ENCODE results near the gene PPFIA1.

DNA sequence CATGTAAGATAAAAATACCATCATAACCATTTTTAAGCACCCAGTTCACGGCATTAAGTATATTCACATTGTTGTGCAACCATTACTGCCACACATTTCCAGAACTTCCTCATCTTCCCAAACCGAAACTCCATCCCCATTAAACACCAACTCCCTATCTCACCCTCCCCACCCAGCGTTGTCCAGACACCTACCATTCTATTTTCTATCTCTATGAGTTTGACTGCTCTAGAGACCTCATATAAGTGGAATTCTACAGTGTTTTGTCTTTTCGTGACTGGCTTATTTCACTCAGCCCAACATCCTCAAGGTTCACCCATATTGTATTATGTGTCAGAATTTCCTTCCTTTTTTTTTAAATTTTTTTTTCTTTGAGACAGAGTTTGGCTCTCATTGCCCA lies 45.2 kb downstream of the PPFIA1 start:
- TF ChIP-seq, protein P1, sequence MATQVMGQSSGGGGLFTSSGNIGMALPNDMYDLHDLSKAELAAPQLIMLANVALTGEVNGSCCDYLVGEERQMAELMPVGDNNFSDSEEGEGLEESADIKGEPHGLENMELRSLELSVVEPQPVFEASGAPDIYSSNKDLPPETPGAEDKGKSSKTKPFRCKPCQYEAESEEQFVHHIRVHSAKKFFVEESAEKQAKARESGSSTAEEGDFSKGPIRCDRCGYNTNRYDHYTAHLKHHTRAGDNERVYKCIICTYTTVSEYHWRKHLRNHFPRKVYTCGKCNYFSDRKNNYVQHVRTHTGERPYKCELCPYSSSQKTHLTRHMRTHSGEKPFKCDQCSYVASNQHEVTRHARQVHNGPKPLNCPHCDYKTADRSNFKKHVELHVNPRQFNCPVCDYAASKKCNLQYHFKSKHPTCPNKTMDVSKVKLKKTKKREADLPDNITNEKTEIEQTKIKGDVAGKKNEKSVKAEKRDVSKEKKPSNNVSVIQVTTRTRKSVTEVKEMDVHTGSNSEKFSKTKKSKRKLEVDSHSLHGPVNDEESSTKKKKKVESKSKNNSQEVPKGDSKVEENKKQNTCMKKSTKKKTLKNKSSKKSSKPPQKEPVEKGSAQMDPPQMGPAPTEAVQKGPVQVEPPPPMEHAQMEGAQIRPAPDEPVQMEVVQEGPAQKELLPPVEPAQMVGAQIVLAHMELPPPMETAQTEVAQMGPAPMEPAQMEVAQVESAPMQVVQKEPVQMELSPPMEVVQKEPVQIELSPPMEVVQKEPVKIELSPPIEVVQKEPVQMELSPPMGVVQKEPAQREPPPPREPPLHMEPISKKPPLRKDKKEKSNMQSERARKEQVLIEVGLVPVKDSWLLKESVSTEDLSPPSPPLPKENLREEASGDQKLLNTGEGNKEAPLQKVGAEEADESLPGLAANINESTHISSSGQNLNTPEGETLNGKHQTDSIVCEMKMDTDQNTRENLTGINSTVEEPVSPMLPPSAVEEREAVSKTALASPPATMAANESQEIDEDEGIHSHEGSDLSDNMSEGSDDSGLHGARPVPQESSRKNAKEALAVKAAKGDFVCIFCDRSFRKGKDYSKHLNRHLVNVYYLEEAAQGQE (IDR thresholded peaks at IDR 0.05; ENCODE audit: insufficient replicate concordance, low read depth): no peak
- TF ChIP-seq POLR2AphosphoS5 (IDR thresholded peaks at IDR 0.05; ENCODE audit: low read depth): no peak

All from HL-60 (cell line).